Right lobe of liver (tissue), 4 donors: ENCODE measurements around the gene TFB2M.

Source experiments
- POLR2A ChIP-seq: fragments of 450-650 bp; IDR thresholded peaks from one replicate; pipeline ENCODE4 v1.6.1; 2017; ENCODE audit warnings: antibody characterized with exemption, mild to moderate bottlenecking
- TF ChIP-seq, protein P1 (sequence below), 4 donors: fragments of 200-600 bp in 3 of 4; fragments of 450-650 bp in 1 of 4; IDR thresholded peaks; one replicate each; pipeline versions ENCODE4 v1.5.1 to v1.8.0; 2016 to 2022; ENCODE audit warnings: antibody characterized with exemption in 4 of 4, mild to moderate bottlenecking in 2 of 4
- donor health status: DM: no; HTN: no; CAD: no.
- donor health status: DM: no; HTN: no; CAD: no.
- donor health status: DM: no; HTN: yes; CAD: no.

DNA sequence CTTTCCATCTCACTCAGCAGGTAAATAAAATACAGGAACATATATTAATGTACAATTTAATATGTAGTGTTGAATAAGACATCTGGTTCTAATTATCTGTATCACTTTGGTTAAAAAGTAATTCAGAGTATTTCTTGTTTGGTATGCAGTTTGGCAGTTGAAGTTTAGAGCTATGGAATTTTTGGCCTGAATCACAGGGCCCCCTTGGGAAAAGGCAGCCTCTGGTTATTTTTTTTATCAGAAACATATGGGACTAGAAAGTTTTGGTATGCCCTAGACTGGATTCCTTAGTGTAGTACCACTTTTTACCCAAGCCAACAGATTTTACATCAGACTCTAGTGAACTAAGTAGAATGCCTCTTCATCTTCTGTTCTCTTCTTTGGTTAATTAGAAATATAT, 26.6 kb upstream of the TFB2M start:
- TF ChIP-seq, protein P1, sequence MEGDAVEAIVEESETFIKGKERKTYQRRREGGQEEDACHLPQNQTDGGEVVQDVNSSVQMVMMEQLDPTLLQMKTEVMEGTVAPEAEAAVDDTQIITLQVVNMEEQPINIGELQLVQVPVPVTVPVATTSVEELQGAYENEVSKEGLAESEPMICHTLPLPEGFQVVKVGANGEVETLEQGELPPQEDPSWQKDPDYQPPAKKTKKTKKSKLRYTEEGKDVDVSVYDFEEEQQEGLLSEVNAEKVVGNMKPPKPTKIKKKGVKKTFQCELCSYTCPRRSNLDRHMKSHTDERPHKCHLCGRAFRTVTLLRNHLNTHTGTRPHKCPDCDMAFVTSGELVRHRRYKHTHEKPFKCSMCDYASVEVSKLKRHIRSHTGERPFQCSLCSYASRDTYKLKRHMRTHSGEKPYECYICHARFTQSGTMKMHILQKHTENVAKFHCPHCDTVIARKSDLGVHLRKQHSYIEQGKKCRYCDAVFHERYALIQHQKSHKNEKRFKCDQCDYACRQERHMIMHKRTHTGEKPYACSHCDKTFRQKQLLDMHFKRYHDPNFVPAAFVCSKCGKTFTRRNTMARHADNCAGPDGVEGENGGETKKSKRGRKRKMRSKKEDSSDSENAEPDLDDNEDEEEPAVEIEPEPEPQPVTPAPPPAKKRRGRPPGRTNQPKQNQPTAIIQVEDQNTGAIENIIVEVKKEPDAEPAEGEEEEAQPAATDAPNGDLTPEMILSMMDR (IDR thresholded peaks at IDR 0.05): no peak
- no peak for TF ChIP-seq POLR2A
